ENCODE measurements around the gene CALCB. TPM values are rescaled to one million over a fixed set of nuclear protein-coding genes. Genes with fewer than 3 reads are reported as not detected.
"Not testable (repeated sequence)": the region's sequence is repeated elsewhere in the genome, so short reads cannot be mapped to it uniquely, and the experiment has no call there.

The CALCB gene, protein sequence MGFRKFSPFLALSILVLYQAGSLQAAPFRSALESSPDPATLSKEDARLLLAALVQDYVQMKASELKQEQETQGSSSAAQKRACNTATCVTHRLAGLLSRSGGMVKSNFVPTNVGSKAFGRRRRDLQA
- total RNA-seq = 0.66 TPM
- polyA plus RNA-seq (ENCODE audit: insufficient read depth in 1 of 8, insufficient read length in 8 of 8, low replicate concordance in 1 of 8) = under 1 TPM in 6 of 8 donors, not detected in 2; 0.15 to 0.87 (median 0.17) TPM
- long read RNA-seq, donor 1 = 0 reads
- long read RNA-seq, donor 2 = 0 reads
- long read RNA-seq, donor 3 = 0 reads
- long read RNA-seq, donor 4 = 0 reads
- long read RNA-seq, donor 5 = 0 reads
- long read RNA-seq, donor 6 = 0 reads
- long read RNA-seq, donor 7 = 0 reads
- long read RNA-seq, donor 8 = 0 reads
- long read RNA-seq, donor 9, partial matches to known transcripts = 0 of 1 reads
- long read RNA-seq, donor 9, other reads (novel, unspliced or antisense) = 0 of 1 reads
- long read RNA-seq, donor 10 = 0 reads
- long read RNA-seq, donor 11 = 0 reads

DNA sequence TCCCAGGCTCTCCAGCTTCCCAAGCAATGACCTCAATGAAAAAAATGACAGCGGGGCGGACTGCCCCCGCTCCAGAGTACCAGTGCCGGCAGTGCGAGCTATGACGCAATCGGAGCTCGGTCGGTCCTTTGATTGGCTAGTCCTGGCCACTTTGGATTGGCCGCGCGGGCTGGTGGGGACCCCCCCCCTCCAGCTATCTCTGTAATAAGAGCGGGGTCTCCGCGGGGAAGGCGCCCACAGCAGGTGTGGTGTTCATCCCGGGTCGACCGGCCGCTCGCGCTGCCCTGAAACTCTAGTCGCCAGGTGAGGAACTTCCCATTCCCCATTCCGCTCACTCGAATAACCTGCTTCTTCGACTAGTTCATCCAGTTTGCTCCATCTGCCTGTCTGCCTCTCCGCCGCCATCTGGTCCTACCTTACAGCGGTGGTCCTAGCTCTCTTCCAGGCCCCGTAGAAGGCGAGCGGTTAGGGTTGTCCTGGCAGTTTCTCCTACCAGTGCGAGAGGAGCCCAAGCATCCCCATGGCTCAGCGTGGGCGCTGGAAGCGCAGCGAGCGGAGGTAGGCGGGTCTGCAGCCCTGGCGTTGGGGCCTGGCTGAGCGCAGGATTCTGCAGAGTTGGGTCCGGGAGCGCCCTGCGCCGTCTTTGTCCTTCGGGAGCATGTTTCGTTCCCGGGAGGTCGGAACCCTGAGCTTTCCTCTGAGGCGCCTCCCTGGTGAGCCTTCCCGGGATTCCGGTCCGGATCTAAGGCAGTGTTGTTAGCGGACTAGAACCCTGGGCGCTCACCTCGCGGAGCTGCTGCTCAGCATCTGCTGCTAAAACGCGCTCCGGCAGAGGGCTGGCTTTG is at the start of gene CALCB:
CALCB (plus strand) TSS at position 233 of the 845 bp plus-strand sequence. CDS start 1,126 bp downstream, outside the sequence.
- Histone ChIP-seq H3K36me3 (ENCODE audit: control insufficient read depth, insufficient read depth, low read length) (no peaks in the 10 kb centered on the region), H3K27ac (ENCODE audit: low read length) (no peak within 1 kb of the TSS), H3K27me3 (ENCODE audit: control insufficient read depth, insufficient read depth, low read length) (peaks cover 51% of the 10 kb centered on the region), H3K4me3 (ENCODE audit: low read length) (peak within 1 kb of the TSS; percentile 10), H3K9me3 (replicated peaks; ENCODE audit: control insufficient read depth, low read depth, low read length) (peaks cover 3% of the 10 kb centered on the region), H3K4me1 (ENCODE audit: control insufficient read depth, insufficient read depth, low read length) (peaks cover 18% of the 10 kb centered on the region)
- peak; percentile 9 for DNase-seq
- WGBS (ENCODE audit: insufficient coverage) = under 1% methylated on average over 58 of the region's 60 CpGs

DNA sequence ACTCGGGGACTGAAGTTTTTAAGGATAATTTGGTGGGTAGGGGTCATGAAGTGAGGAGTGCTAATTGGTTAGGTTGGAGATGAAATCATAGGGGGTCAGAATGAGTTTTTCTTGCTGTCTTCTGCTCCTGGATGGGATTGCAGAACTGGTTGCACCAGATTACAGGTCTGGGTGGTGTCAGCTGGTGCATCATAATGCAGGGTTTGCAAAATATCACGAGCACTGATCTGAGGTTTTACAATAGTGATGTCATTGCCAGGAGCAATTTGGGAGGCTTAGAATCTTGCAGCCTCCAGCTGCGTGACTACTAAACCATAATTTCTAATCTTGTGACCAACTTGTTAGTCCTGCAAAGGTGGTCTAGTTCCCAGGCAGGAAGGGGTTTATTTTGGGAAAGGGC is 46.4 kb upstream of the CALCB start:
- DNase-seq = no peak
- Histone ChIP-seq H3K36me3 (ENCODE audit: control insufficient read depth, insufficient read depth, low read length) (no peaks in the 10 kb centered on the region), H3K27ac (ENCODE audit: low read length) (no peak overlapping the region), H3K4me1 (ENCODE audit: control insufficient read depth, insufficient read depth, low read length) (no peaks in the 10 kb centered on the region), H3K4me3 (ENCODE audit: low read length) (no peak overlapping the region), H3K27me3 (ENCODE audit: control insufficient read depth, insufficient read depth, low read length) (no peaks in the 10 kb centered on the region), H3K9me3 (replicated peaks; ENCODE audit: control insufficient read depth, low read depth, low read length) (no peaks in the 10 kb centered on the region)
- WGBS (ENCODE audit: insufficient coverage) = 22% methylated on average over 1 of the region's 3 CpGs

DNA sequence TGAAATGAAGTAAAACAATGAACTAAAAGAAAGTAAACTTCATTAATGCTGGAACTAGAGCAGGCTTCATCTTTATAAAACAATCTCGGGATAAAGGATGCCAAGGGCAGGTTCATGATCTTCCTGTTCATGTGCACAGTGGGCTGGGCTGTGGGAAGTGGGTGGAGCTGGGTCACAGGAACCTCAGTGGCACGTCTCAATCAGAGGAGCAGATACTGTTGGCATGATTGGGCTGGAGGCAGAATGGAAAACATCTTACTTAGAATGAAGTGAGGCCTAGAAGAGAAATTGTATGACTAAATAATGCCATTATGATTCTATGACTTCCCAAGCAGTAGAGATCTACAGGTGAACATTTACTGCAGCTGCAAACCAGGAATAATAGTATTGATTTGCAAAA is 45.4 kb upstream of the CALCB start:
- Histone ChIP-seq H3K27ac (ENCODE audit: low read length) (no peak overlapping the region), H3K27me3 (ENCODE audit: control insufficient read depth, insufficient read depth, low read length) (no peaks in the 10 kb centered on the region), H3K9me3 (replicated peaks; ENCODE audit: control insufficient read depth, low read depth, low read length) (no peaks in the 10 kb centered on the region), H3K4me1 (ENCODE audit: control insufficient read depth, insufficient read depth, low read length) (no peaks in the 10 kb centered on the region), H3K4me3 (ENCODE audit: low read length) (no peak overlapping the region), H3K36me3 (ENCODE audit: control insufficient read depth, insufficient read depth, low read length) (no peaks in the 10 kb centered on the region)
- DNase-seq = no peak
- WGBS (ENCODE audit: insufficient coverage) = 88% methylated on average over 1 of the region's 2 CpGs

DNA sequence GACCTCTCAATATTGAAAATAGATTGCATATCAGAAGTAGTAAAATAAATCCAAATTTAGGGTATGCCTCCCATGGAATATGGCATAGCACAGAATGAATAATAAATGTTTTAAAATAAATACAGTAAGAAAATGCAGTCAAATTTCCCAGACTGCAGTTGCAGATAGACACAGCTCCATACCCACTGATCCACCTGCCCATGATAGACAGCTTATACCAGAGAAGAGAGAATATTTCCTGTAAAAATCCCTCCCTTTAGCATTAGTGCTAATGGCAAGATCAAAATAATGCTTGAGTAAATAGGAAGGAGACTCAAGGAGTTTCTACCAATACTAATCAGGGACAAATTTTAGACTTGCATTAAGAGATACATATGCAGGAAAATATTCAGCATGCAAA is 45.0 kb upstream of the CALCB start:
- H3K9me3 ChIP-seq (replicated peaks; ENCODE audit: control insufficient read depth, low read depth, low read length) = no peaks in the 10 kb centered on the region
- H3K27me3 ChIP-seq (ENCODE audit: control insufficient read depth, insufficient read depth, low read length) = no peaks in the 10 kb centered on the region
- H3K4me3 ChIP-seq (ENCODE audit: low read length) = no peak overlapping the region
- no peaks in the 10 kb centered on the region for H3K4me1 ChIP-seq (ENCODE audit: control insufficient read depth, insufficient read depth, low read length)
- H3K36me3 ChIP-seq (ENCODE audit: control insufficient read depth, insufficient read depth, low read length) = no peaks in the 10 kb centered on the region
- H3K27ac ChIP-seq (ENCODE audit: low read length) = no peak overlapping the region
- no peak for DNase-seq

DNA sequence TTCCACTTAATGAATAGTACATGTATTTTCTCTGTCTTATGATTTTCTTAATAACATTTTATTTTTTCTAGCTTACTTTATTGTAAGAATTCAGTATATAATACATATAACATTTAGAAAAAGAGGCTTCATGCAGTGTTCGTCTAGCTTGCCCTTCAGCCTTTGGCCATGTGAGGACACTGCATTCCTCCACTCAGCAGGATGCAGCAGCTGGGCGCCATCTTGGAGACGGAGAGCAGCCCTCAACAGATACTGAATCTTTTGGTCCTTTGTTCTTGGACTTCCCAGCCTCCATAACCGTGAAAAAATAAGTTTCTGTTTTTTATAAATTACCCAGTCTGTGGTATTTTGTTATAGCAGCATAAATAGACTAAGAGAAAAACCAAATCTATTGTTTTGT is 41.4 kb upstream of the CALCB start:
- not testable (repeated sequence) for H3K4me3 ChIP-seq (ENCODE audit: low read length)

DNA sequence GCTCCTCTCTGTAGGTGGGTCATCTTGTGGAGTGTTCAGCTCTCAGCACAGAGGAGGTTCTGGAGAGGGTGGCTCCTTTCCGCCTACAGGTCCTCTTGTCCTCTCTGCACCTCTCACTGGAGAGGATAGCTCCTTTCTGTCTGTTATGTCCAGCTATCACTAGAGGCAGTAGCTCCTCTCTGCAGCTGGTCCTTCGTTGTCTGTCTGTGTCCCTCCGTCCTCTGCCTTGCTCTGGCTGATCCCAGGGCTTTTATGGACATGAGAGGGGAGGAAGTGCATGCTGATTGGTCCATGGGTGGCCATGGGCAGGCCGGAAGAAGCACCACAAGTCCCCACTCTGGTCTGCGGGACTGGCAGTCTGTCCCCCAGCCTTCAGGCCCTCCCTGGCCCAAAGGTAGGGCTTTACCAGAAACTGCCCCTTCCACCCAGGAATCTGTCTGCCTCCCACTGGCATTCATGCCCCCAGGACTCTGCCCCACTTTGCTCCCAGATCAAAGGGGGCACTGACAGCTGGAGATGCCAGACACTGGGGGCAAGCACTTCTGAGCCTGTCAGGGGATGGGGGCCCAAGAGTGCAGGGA is 38.6 kb upstream of the CALCB start:
- peaks cover 2% of the 10 kb centered on the region for H3K27me3 ChIP-seq (ENCODE audit: control insufficient read depth, insufficient read depth, low read length)
- no peak for DNase-seq

More for the DNA sequence above, 41.4 kb upstream of the CALCB start:
- H3K4me1 ChIP-seq (ENCODE audit: control insufficient read depth, insufficient read depth, low read length); H3K27me3 ChIP-seq (ENCODE audit: control insufficient read depth, insufficient read depth, low read length); DNase-seq; H3K27ac ChIP-seq (ENCODE audit: low read length); H3K36me3 ChIP-seq (ENCODE audit: control insufficient read depth, insufficient read depth, low read length); H3K9me3 ChIP-seq (replicated peaks; ENCODE audit: control insufficient read depth, low read depth, low read length): not testable (repeated sequence)
- WGBS (ENCODE audit: insufficient coverage) = no CpG with 5 or more reads among the region's 4 CpGs

DNA sequence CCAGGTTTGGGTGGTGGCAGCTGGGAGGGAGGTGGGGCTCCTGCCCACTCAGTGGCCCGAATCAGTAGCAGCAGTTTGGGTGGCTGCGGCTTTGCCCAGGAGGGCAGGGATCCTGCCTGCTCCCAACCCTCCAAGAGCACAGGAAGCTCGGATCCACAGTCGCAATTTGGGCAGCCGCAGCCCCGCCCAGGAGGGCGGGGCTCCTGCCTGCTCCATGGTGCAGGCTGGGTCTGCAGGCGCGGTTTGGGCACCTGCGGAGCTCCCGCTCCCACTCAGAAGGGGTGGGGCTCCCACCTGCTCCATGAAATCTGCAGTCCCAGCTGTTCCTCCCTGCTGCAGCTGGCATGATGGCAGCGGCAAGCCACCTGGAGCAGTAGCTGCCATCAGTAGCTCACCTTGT is 38.1 kb upstream of the CALCB start:
- Histone ChIP-seq H3K27me3 (ENCODE audit: control insufficient read depth, insufficient read depth, low read length) (peaks cover 2% of the 10 kb centered on the region), H3K4me3 (ENCODE audit: low read length) (no peak overlapping the region), H3K36me3 (ENCODE audit: control insufficient read depth, insufficient read depth, low read length) (no peaks in the 10 kb centered on the region), H3K4me1 (ENCODE audit: control insufficient read depth, insufficient read depth, low read length) (no peaks in the 10 kb centered on the region), H3K27ac (ENCODE audit: low read length) (no peak overlapping the region), H3K9me3 (replicated peaks; ENCODE audit: control insufficient read depth, low read depth, low read length) (no peaks in the 10 kb centered on the region)
- DNase-seq = no peak
- WGBS (ENCODE audit: insufficient coverage) = 30% methylated on average over 11 of the region's 12 CpGs

More for the DNA sequence above, 38.6 kb upstream of the CALCB start:
- Histone ChIP-seq H3K27ac (ENCODE audit: low read length) (no peak overlapping the region), H3K9me3 (replicated peaks; ENCODE audit: control insufficient read depth, low read depth, low read length) (no peaks in the 10 kb centered on the region), H3K4me3 (ENCODE audit: low read length) (no peak overlapping the region), H3K36me3 (ENCODE audit: control insufficient read depth, insufficient read depth, low read length) (no peaks in the 10 kb centered on the region), H3K4me1 (ENCODE audit: control insufficient read depth, insufficient read depth, low read length) (no peaks in the 10 kb centered on the region)
- 76% methylated on average over 2 of the region's 5 CpGs for WGBS (ENCODE audit: insufficient coverage)

DNA sequence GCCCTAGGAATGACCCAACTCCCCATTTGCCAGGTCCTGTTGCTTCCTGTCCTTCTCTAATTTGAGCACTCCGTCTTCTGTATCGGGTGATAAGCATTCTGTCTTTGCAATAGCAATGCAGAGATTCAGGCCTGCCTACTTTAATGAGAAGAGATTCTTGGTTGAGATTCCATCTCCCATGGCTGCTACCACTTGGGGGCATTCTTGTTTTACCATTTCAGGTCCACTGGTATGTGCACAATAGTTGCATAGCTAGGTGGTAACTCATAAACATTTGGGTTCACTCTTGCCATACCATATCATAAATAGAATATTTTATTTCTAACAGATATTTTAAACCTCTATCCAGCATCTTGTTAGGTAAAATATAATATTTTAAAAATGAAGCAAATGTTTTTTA is 34.4 kb upstream of the CALCB start:
- Histone ChIP-seq H3K27me3 (ENCODE audit: control insufficient read depth, insufficient read depth, low read length) (peaks cover 2% of the 10 kb centered on the region), H3K4me3 (ENCODE audit: low read length) (no peak overlapping the region), H3K27ac (ENCODE audit: low read length) (no peak overlapping the region), H3K9me3 (replicated peaks; ENCODE audit: control insufficient read depth, low read depth, low read length) (no peaks in the 10 kb centered on the region), H3K4me1 (ENCODE audit: control insufficient read depth, insufficient read depth, low read length) (no peaks in the 10 kb centered on the region), H3K36me3 (ENCODE audit: control insufficient read depth, insufficient read depth, low read length) (no peaks in the 10 kb centered on the region)
- 80% methylated on average over 1 of the region's 2 CpGs for WGBS (ENCODE audit: insufficient coverage)
- no peak for DNase-seq

DNA sequence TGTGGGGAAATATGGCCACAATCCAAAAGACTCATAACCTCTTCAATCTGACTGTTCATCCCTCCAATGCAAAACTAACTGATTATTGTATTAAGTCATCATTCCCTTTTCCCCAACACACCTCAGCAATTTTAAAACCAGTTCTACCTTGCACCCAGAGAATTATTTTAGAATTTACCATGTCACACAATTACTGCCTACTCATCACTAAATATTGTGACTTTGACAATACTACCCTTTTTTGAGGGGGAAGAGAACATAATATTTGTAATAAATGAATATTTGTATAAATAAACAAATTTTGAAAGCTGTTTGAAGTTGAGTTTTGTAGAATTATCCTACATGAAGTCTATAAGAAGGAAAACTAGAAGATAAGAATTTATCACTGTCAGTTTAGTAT is 28.2 kb upstream of the CALCB start:
- Histone ChIP-seq H3K27me3 (ENCODE audit: control insufficient read depth, insufficient read depth, low read length) (no peaks in the 10 kb centered on the region), H3K9me3 (replicated peaks; ENCODE audit: control insufficient read depth, low read depth, low read length) (no peaks in the 10 kb centered on the region), H3K4me1 (ENCODE audit: control insufficient read depth, insufficient read depth, low read length) (peaks cover 3% of the 10 kb centered on the region), H3K4me3 (ENCODE audit: low read length) (no peak overlapping the region), H3K36me3 (ENCODE audit: control insufficient read depth, insufficient read depth, low read length) (no peaks in the 10 kb centered on the region), H3K27ac (ENCODE audit: low read length) (no peak overlapping the region)
- DNase-seq = no peak

DNA sequence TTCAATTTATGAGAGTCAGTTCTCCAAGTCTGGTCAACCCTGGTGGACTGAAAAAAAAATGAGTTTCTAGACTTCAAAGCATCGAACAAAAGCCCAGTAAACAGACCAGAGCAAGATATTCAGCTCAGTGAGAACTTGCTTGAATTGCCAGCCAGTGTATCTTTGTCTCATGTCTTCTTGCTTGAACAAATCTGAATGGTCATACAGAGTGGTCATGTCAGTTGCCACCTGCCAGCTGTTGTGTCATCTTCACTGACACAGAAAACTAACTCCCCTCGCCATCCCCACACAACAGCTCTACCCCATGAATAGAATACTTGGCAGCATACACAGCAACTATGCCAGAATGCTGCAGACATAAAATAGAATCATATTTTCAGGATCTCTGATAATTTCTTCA is 27.5 kb upstream of the CALCB start:
- Histone ChIP-seq H3K4me1 (ENCODE audit: control insufficient read depth, insufficient read depth, low read length) (peaks cover 3% of the 10 kb centered on the region), H3K36me3 (ENCODE audit: control insufficient read depth, insufficient read depth, low read length) (no peaks in the 10 kb centered on the region), H3K27me3 (ENCODE audit: control insufficient read depth, insufficient read depth, low read length) (no peaks in the 10 kb centered on the region), H3K27ac (ENCODE audit: low read length) (no peak overlapping the region), H3K9me3 (replicated peaks; ENCODE audit: control insufficient read depth, low read depth, low read length) (no peaks in the 10 kb centered on the region), H3K4me3 (ENCODE audit: low read length) (no peak overlapping the region)
- peak; percentile 46 for DNase-seq
- 100% methylated on average over 1 of the region's 2 CpGs for WGBS (ENCODE audit: insufficient coverage)

All from muscle of leg (tissue), 16 donors.